Stomach (tissue), 9 donors: ENCODE measurements around the gene OLIG1. TPM values are rescaled to one million over a fixed set of nuclear protein-coding genes. Genes with fewer than 3 reads are reported as not detected.

Source experiments
- DNase-seq, 2 donors: peaks; one replicate each; pipeline versions ENCODE4 v3.0.0 to v3.0.0-alpha.2; 2013 to 2019
- H3K27ac ChIP-seq, 5 donors: fragments of 200-600 bp in 4 of 5; sonication (generic) in 4 of 5; one replicate each; pipeline ENCODE4 v1.5.1; 2013 to 2019; ENCODE audit warnings: mild to moderate bottlenecking in 1 of 5, moderate library complexity in 1 of 5
- H3K27me3 ChIP-seq, 3 donors: fragments of 200-600 bp; sonication (generic); one replicate each; pipeline ENCODE4 v1.5.1; 2017 to 2019; ENCODE audit warnings: mixed run types in 1 of 3
- H3K36me3 ChIP-seq, 4 donors: fragments of 200-600 bp; sonication (generic); 1 replicate in 3 of 4; 2 replicates in 1 of 4; pipeline ENCODE4 v1.5.1; 2016 to 2019
- H3K4me1 ChIP-seq, 4 donors: fragments of 200-600 bp; sonication (generic); one replicate each; pipeline ENCODE4 v1.5.1; 2016 to 2019
- H3K4me3 ChIP-seq, 4 donors: fragments of 200-600 bp; sonication (generic) in 3 of 4; one replicate each; pipeline ENCODE4 v1.5.1; 2016 to 2019; ENCODE audit warnings: mild to moderate bottlenecking in 1 of 4
- H3K9me3 ChIP-seq, 4 donors: fragments of 200-600 bp; sonication (generic); one replicate each; pipeline ENCODE4 v1.5.1; 2016 to 2019
- CTCF ChIP-seq, 7 experiments: fragments of 450-650 bp in 4 of 7; fragments of 200-600 bp in 3 of 7; sonication (generic) in 3 of 7; IDR thresholded peaks; one replicate each; pipeline ENCODE4 v1.5.1; 2016 to 2019; ENCODE audit warnings: antibody characterized with exemption in 7 of 7, control low read depth in 2 of 7, mild to moderate bottlenecking in 1 of 7
- EP300 ChIP-seq: sonication (generic); formaldehyde crosslinking; IDR thresholded peaks from one replicate; pipeline ENCODE4 v1.6.1; 2017; ENCODE audit warnings: antibody characterized with exemption
- POLR2A ChIP-seq, 4 donors: fragments of 450-650 bp; IDR thresholded peaks; one replicate each; pipeline ENCODE4 v1.6.1; 2016; ENCODE audit warnings: antibody characterized with exemption in 4 of 4, control low read depth in 2 of 4, mild to moderate bottlenecking in 1 of 4, moderate library complexity in 1 of 4
- POLR2AphosphoS5 ChIP-seq, 3 donors: sonication (generic); formaldehyde crosslinking; IDR thresholded peaks; one replicate each; pipeline ENCODE4 v1.6.1; 2016; ENCODE audit warnings: antibody characterized with exemption in 3 of 3
- WGBS, 5 donors: extraction: QIAGEN DNeasy Blood & Tissue Kit in 3 of 5; methylation state at CpG; one replicate each; pipeline versions ENCODE4 v1.1.5 to v1.1.7; 2013 to 2018; 5-methylcytosine and 5-hydroxymethylcytosine counted together
- intact Hi-C: fragments of 100-400 bp; cut with DNase I; formaldehyde crosslinking; loops from one replicate; pipeline ENCODE4 v1.15.1; 2023; ENCODE audit warnings: low total_unique reads
- polyA plus RNA-seq, 3 donors: library from polyadenylated mRNA; stranded (reverse); fragments of 200-250 nt; gene quantifications; one replicate each; pipeline ENCODE4 v1.2.3, GENCODE V29; 2013
- total RNA-seq, 5 donors: library from RNA; depleted of rRNA; stranded (reverse); fragments of >200 nt; gene quantifications; one replicate each; pipeline versions ENCODE4 v1.1.0 to v1.2.3, GENCODE V29; 2014 to 2016
- donor health status: healthy with polysubstance abuse.
- donor health status: Bipolar disorder and iron deficiency.
- donor health status: healthy.

Gene OLIG1
- total and polyA plus RNA-seq, 8 donors: not detected

- DNase-seq: no peak
- Histone ChIP-seq H3K27ac (no peak overlapping the region), H3K9me3 (no peaks in the 10 kb centered on the region), H3K27me3 (peaks cover 16 to 96% (median 73%) of the 10 kb centered on the region in 3 donors), H3K4me1 (peaks cover 5 to 27% (median 17%) of the 10 kb centered on the region in 4 donors), H3K36me3 (no peaks in the 10 kb centered on the region), H3K4me3 (no peak overlapping the region)
- 6 to 19% (median 15%) methylated on average over 11 to 76 of the region's 76 CpGs for WGBS, 5 donors
- TF ChIP-seq POLR2AphosphoS5 (IDR thresholded peaks at IDR 0.05): no peak
- no peak for TF ChIP-seq POLR2A (IDR thresholded peaks at IDR 0.05)
- TF ChIP-seq EP300: no peak
- no peak for TF ChIP-seq CTCF (IDR thresholded peaks at IDR 0.05)
- intact Hi-C loops: no loop called here
These were observed 36.6 kb upstream of the OLIG1 start for GRCh38 chr21:33033094-33033951.

- intact Hi-C loops: no loop called here
These were observed 36.0 kb upstream of the OLIG1 start for GRCh38 chr21:33033961-33034413.

GRCh38 chr21:33035147-33035546 is 34.8 kb upstream of the OLIG1 start:
- Histone ChIP-seq H3K4me1 (peaks cover 0 to 11% (median 5%) of the 10 kb centered on the region in 4 donors), H3K4me3 (no peak overlapping the region), H3K27me3 (peaks cover 6 to 81% (median 55%) of the 10 kb centered on the region in 3 donors), H3K27ac (no peak overlapping the region), H3K9me3 (no peaks in the 10 kb centered on the region), H3K36me3 (no peaks in the 10 kb centered on the region)
- DNase-seq: no peak
- WGBS, 5 donors: 63 to 87% (median 70%) methylated on average over 1 of the region's 1 CpG
- TF ChIP-seq CTCF (IDR thresholded peaks at IDR 0.05) (no peak), POLR2A (IDR thresholded peaks at IDR 0.05) (no peak), EP300 (no peak), POLR2AphosphoS5 (IDR thresholded peaks at IDR 0.05) (no peak)
- intact Hi-C loops: no loop called here

More at GRCh38 chr21:33033961-33034413, 36.0 kb upstream of the OLIG1 start:
- H3K27me3 ChIP-seq: peaks cover 11 to 89% (median 67%) of the 10 kb centered on the region in 3 donors
- 41 to 46% (median 43%) methylated on average over 6 to 20 of the region's 20 CpGs for WGBS, 5 donors
- no peaks in the 10 kb centered on the region for H3K36me3 ChIP-seq
- H3K4me1 ChIP-seq: peaks cover 5 to 20% (median 11%) of the 10 kb centered on the region in 4 donors
- TF ChIP-seq EP300: no peak
- TF ChIP-seq POLR2AphosphoS5 (IDR thresholded peaks at IDR 0.05): no peak
- no peak for TF ChIP-seq POLR2A (IDR thresholded peaks at IDR 0.05)
- TF ChIP-seq CTCF (IDR thresholded peaks at IDR 0.05): no peak
- H3K27ac ChIP-seq: no peak overlapping the region
- no peak for DNase-seq
- no peak overlapping the region for H3K4me3 ChIP-seq
- H3K9me3 ChIP-seq: no peaks in the 10 kb centered on the region

- WGBS, 5 donors: 24 to 30% (median 27%) methylated on average over 11 of the region's 11 CpGs
- H3K4me1 ChIP-seq: peaks cover 0 to 11% (median 5%) of the 10 kb centered on the region in 4 donors
- peaks cover 6 to 81% (median 45%) of the 10 kb centered on the region in 3 donors for H3K27me3 ChIP-seq
- H3K36me3 ChIP-seq: no peaks in the 10 kb centered on the region
- no peaks in the 10 kb centered on the region for H3K9me3 ChIP-seq
- intact Hi-C loops: no loop called here
- no peak overlapping the region for H3K27ac ChIP-seq
- H3K4me3 ChIP-seq: no peak overlapping the region
- DNase-seq: peak; percentile 32 to 37
- TF ChIP-seq POLR2AphosphoS5 (IDR thresholded peaks at IDR 0.05): no peak
These were observed 33.3 kb upstream of the OLIG1 start for GRCh38 chr21:33036430-33037162.
